GM23338 (cell line): ENCODE data around the gene CSTPP1.

ENCODE experiments used
- CREB1 ChIP-seq: fragments of 250-450 bp; sonication (Bioruptor Pico); IDR thresholded peaks from 2 replicates; pipeline ENCODE4 v1.5.0; 2020; ENCODE audit warnings: low read depth, mild to moderate bottlenecking, moderate library complexity
- JUNB ChIP-seq: IDR thresholded peaks from one replicate; pipeline ENCODE4 v1.6.1; 2016; ENCODE audit warnings: antibody characterized with exemption; ENCODE audit not compliant: unreplicated experiment
- POLR2AphosphoS5 ChIP-seq: IDR thresholded peaks from 2 replicates; pipeline ENCODE4 v1.6.1; 2016; ENCODE audit warnings: antibody characterized with exemption, low read depth
- ZNF331 ChIP-seq: fragments of 250-450 bp; sonication (Bioruptor Pico); IDR thresholded peaks from 2 replicates; pipeline ENCODE4 v1.5.0; 2020; ENCODE audit warnings: low read depth, mild to moderate bottlenecking, moderate library complexity
- TF ChIP-seq, protein P1 (sequence below), 2 experiments: fragments of 200-600 bp in 1 of 2; sonication (generic) in 1 of 2; conservative IDR thresholded peaks; 2 replicates each; pipeline versions ENCODE4 v1.5.1 to v1.6.1; 2016 to 2017; ENCODE audit warnings: antibody characterized with exemption in 2 of 2, low read depth in 2 of 2, mild to moderate bottlenecking in 2 of 2, moderate library complexity in 1 of 2

DNA sequence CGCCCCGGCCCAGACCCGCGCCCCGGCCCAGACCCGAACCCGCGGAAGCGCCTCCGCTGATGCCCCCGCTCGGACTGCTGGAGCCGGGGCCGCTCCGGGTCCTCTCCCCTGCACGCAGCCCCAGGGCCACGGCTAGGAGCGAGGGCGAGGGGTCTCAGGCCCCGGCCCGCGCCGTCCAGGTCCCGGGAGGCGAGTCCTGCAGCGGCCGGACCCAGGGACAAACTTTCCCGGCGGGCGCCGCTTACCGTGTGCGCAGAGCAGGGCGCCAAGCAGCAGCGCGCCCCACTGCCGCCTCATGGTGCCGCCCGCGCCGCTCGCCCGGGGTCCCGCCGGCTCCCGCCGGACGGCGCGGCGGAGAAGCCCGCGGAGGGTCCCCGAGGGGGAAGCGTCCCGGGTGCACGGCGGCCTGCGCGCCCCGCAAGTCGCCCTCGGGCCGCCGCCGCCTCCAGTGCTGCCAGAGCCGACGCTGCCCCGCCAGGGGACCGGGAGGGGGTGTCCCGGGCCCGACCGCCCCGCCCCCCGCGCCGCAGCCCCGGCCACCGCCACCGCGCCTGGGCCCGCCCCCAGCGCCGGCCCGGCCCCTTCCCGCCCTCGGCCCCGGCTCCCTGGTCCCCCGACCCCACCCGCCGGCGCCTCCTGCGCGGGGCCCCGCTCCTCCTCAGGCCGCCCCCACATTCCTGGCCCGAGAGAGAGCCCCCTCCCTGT, 18.3 kb upstream of the CSTPP1 start, which contains the start of gene LRP4:
- TF ChIP-seq POLR2AphosphoS5, result peak; percentile 44; the same call in 1 of the 2 replicates
- TF ChIP-seq, protein P1, sequence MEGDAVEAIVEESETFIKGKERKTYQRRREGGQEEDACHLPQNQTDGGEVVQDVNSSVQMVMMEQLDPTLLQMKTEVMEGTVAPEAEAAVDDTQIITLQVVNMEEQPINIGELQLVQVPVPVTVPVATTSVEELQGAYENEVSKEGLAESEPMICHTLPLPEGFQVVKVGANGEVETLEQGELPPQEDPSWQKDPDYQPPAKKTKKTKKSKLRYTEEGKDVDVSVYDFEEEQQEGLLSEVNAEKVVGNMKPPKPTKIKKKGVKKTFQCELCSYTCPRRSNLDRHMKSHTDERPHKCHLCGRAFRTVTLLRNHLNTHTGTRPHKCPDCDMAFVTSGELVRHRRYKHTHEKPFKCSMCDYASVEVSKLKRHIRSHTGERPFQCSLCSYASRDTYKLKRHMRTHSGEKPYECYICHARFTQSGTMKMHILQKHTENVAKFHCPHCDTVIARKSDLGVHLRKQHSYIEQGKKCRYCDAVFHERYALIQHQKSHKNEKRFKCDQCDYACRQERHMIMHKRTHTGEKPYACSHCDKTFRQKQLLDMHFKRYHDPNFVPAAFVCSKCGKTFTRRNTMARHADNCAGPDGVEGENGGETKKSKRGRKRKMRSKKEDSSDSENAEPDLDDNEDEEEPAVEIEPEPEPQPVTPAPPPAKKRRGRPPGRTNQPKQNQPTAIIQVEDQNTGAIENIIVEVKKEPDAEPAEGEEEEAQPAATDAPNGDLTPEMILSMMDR (conservative IDR thresholded peaks at IDR 0.05; ENCODE audit: low read depth in 2 of 2), result no peak
- TF ChIP-seq CREB1 (CRISPR knock-in tag), result no peak
- no peak for TF ChIP-seq ZNF331
- TF ChIP-seq JUNB, result no peak
